ENCODE data around the gene ASB8.

DNA sequence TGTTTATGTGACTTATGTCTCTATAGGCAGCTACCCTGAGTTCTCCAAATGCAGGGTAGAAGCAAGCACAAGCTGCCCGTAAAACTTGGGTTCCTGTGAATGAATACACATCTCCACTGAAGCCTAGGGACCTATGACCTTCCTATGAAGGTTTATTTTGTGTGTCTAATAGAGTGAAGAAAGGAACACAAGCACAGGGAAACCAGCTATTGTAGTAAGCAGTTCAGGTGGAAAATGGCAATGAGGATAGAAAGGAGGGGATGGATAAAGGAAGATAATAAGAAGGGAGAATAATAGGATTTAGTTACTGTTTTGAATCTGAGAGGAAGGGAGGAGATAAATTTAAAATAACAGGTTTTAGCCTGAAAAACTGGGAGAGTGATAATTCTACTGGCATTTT, 35.8 kb downstream of the ASB8 start:
- TF ChIP-seq, protein P1, sequence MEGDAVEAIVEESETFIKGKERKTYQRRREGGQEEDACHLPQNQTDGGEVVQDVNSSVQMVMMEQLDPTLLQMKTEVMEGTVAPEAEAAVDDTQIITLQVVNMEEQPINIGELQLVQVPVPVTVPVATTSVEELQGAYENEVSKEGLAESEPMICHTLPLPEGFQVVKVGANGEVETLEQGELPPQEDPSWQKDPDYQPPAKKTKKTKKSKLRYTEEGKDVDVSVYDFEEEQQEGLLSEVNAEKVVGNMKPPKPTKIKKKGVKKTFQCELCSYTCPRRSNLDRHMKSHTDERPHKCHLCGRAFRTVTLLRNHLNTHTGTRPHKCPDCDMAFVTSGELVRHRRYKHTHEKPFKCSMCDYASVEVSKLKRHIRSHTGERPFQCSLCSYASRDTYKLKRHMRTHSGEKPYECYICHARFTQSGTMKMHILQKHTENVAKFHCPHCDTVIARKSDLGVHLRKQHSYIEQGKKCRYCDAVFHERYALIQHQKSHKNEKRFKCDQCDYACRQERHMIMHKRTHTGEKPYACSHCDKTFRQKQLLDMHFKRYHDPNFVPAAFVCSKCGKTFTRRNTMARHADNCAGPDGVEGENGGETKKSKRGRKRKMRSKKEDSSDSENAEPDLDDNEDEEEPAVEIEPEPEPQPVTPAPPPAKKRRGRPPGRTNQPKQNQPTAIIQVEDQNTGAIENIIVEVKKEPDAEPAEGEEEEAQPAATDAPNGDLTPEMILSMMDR (conservative IDR thresholded peaks at IDR 0.05 in 1 of 2, IDR thresholded peaks at IDR 0.05 in 1 of 2; ENCODE audit: low read depth in 1 of 2, low read length in 2 of 2) = no peak
- no peak for TF ChIP-seq EZH2 (IDR thresholded peaks at IDR 0.05; ENCODE audit: low read length, missing control alignments)

Measured in fibroblast of lung (primary cell).